CD14-positive monocyte (primary cell): Measurements from ENCODE around the gene PTPRN2. TPM values are rescaled to one million over a fixed set of nuclear protein-coding genes. Genes with fewer than 3 reads are reported as not detected.

ENCODE experiments used
- DNase-seq, 3 donors: peaks; one replicate each; pipeline ENCODE4 v3.0.0-alpha.2; 2011 to 2022
- H2AFZ ChIP-seq: 2 replicates; pipeline ENCODE4 v1.6.0; 2012; ENCODE audit warnings: mild to moderate bottlenecking, low read depth, low read length, inconsistent platforms; ENCODE audit not compliant: insufficient read depth, poor library complexity, severe bottlenecking
- H3K27ac ChIP-seq, 2 donors: 1 replicate in 1 of 2; 2 replicates in 1 of 2; pipeline ENCODE4 v1.5.1; 2012 to 2013; ENCODE audit warnings: low read length in 2 of 2, control low read depth in 1 of 2, inconsistent platforms in 1 of 2, low read depth in 1 of 2, mild to moderate bottlenecking in 1 of 2
- H3K27me3 ChIP-seq, 2 donors: one replicate each; pipeline versions ENCODE4 v1.6.0 to v1.6.1; 2011 to 2013; ENCODE audit warnings: low read length in 2 of 2; ENCODE audit not compliant: control insufficient read depth in 2 of 2, insufficient read depth in 2 of 2
- H3K36me3 ChIP-seq, 2 donors: replicated peaks in 1 of 2; 1 replicate in 1 of 2; 2 replicates in 1 of 2; pipeline versions ENCODE4 v1.5.1 to v1.6.1; 2012 to 2013; ENCODE audit warnings: low read length in 2 of 2, control low read depth in 1 of 2, inconsistent platforms in 1 of 2, mild to moderate bottlenecking in 1 of 2; ENCODE audit not compliant: insufficient read depth in 2 of 2, control insufficient read depth in 1 of 2
- H3K4me1 ChIP-seq, 2 donors: 1 replicate in 1 of 2; 2 replicates in 1 of 2; pipeline versions ENCODE4 v1.5.1 to v1.6.1; 2012 to 2013; ENCODE audit warnings: low read length in 2 of 2, control low read depth in 1 of 2, inconsistent platforms in 1 of 2, mild to moderate bottlenecking in 1 of 2, moderate library complexity in 1 of 2; ENCODE audit not compliant: insufficient read depth in 2 of 2, control insufficient read depth in 1 of 2
- H3K4me2 ChIP-seq: replicated peaks from 2 replicates; pipeline ENCODE3; 2012; ENCODE audit warnings: low read length, moderate library complexity, mild to moderate bottlenecking; ENCODE audit not compliant: poor library complexity, severe bottlenecking; ENCODE audit errors: extremely low read depth
- H3K4me3 ChIP-seq, 3 experiments: fragments of 200-600 bp in 1 of 3; sonication (generic) in 1 of 3; replicated peaks in 1 of 3; 1 replicate in 2 of 3; 2 replicates in 1 of 3; pipeline ENCODE4 v1.5.1; 2011 to 2013; ENCODE audit warnings: low read length in 3 of 3, mild to moderate bottlenecking in 3 of 3, control low read depth in 2 of 3, low read depth in 2 of 3, inconsistent platforms in 1 of 3, moderate library complexity in 1 of 3
- H3K79me2 ChIP-seq: 2 replicates; pipeline ENCODE4 v1.6.0; 2012; ENCODE audit warnings: mild to moderate bottlenecking, control low read depth, inconsistent platforms, low read length, moderate library complexity; ENCODE audit not compliant: insufficient read depth
- H3K9ac ChIP-seq: 2 replicates; pipeline ENCODE4 v1.6.0; 2017; ENCODE audit warnings: low read length, mild to moderate bottlenecking; ENCODE audit not compliant: insufficient read depth, poor library complexity, severe bottlenecking
- H3K9me3 ChIP-seq, 2 donors: replicated peaks in 1 of 2; 1 replicate in 1 of 2; 2 replicates in 1 of 2; pipeline versions ENCODE4 v1.5.1 to v1.6.1; 2012 to 2013; ENCODE audit warnings: low read length in 2 of 2, control low read depth in 1 of 2; ENCODE audit not compliant: control insufficient read depth in 1 of 2, insufficient read depth in 1 of 2
- H4K20me1 ChIP-seq: 2 replicates; pipeline ENCODE4 v1.6.0; 2012; ENCODE audit warnings: mild to moderate bottlenecking, low read length, control low read depth, moderate library complexity; ENCODE audit not compliant: insufficient read depth
- H3K27ac Mint-ChIP-seq, 7 donors: one replicate each; pipeline ENCODE4 v1.8.0; 2020; ENCODE audit warnings: mild to moderate bottlenecking in 7 of 7, mixed read lengths in 7 of 7, moderate library complexity in 6 of 7, inconsistent platforms in 2 of 7
- H3K27me3 Mint-ChIP-seq, 3 donors: one replicate each; pipeline ENCODE4 v1.8.0; 2021 to 2022; ENCODE audit warnings: low read depth in 3 of 3, mild to moderate bottlenecking in 3 of 3, mixed read lengths in 3 of 3, moderate library complexity in 3 of 3, inconsistent platforms in 1 of 3
- H3K36me3 Mint-ChIP-seq, 2 donors: one replicate each; pipeline ENCODE4 v1.8.0; 2020; ENCODE audit warnings: mixed read lengths in 2 of 2, inconsistent platforms in 1 of 2, mild to moderate bottlenecking in 1 of 2
- H3K4me1 Mint-ChIP-seq: one replicate; pipeline ENCODE4 v1.8.0; 2020; ENCODE audit warnings: mild to moderate bottlenecking, mixed read lengths
- H3K4me3 Mint-ChIP-seq, 2 donors: one replicate each; pipeline ENCODE4 v1.8.0; 2020; ENCODE audit warnings: mild to moderate bottlenecking in 2 of 2, mixed read lengths in 2 of 2, moderate library complexity in 1 of 2
- H3K9me3 Mint-ChIP-seq, 7 donors: one replicate each; pipeline ENCODE4 v1.8.0; 2020 to 2022; ENCODE audit warnings: mixed read lengths in 7 of 7, mild to moderate bottlenecking in 6 of 7, moderate library complexity in 6 of 7, inconsistent platforms in 2 of 7
- WGBS: methylation state at CpG from one replicate; pipeline ENCODE4 v1.1.5; 2013; ENCODE audit warnings: missing lambda C conversion rate; ENCODE audit not compliant: insufficient coverage; 5-methylcytosine and 5-hydroxymethylcytosine counted together
- intact Hi-C, 2 donors: fragments of 100-400 bp; cut with micrococcal nuclease; formaldehyde crosslinking; loops; one replicate each; pipeline versions ENCODE4 v1.15.0 to v1.15.1; 2023
- polyA plus RNA-seq, 3 donors: library from polyadenylated mRNA; depleted of rRNA in 1 of 3; unstranded in 2 of 3; stranded (reverse) in 1 of 3; fragments of 300-500 nt in 2 of 3; fragments of >200 nt in 1 of 3; fragmentation: Illumina TruSeq in 2 of 3; gene quantifications; 1 replicate in 2 of 3; 2 replicates in 1 of 3; pipeline ENCODE4 v1.2.3, GENCODE V29; 2012 to 2021
- TF ChIP-seq, protein P1 (sequence below): fragments of 200-600 bp; IDR thresholded peaks from one replicate; pipeline ENCODE4 v1.8.0; 2022; ENCODE audit warnings: antibody characterized with exemption, mild to moderate bottlenecking

Gene PTPRN2
- polyA plus RNA-seq, 3 donors: 0.25 to 1.4 (median 0.97) TPM

GRCh38 chr7:157994319-157994718 lies 593.3 kb downstream of the PTPRN2 start:
- H3K4me1 Mint-ChIP-seq: no peaks in the 10 kb centered on the region
- no peaks in the 10 kb centered on the region for H4K20me1 ChIP-seq
- H3K4me3 ChIP-seq: no peak overlapping the region
- H3K4me2 ChIP-seq: no peak overlapping the region
- H2AFZ ChIP-seq: no peak overlapping the region
- no peak overlapping the region for H3K9ac ChIP-seq
- WGBS: 76% methylated on average over 5 of the region's 14 CpGs
- TF ChIP-seq, protein P1, sequence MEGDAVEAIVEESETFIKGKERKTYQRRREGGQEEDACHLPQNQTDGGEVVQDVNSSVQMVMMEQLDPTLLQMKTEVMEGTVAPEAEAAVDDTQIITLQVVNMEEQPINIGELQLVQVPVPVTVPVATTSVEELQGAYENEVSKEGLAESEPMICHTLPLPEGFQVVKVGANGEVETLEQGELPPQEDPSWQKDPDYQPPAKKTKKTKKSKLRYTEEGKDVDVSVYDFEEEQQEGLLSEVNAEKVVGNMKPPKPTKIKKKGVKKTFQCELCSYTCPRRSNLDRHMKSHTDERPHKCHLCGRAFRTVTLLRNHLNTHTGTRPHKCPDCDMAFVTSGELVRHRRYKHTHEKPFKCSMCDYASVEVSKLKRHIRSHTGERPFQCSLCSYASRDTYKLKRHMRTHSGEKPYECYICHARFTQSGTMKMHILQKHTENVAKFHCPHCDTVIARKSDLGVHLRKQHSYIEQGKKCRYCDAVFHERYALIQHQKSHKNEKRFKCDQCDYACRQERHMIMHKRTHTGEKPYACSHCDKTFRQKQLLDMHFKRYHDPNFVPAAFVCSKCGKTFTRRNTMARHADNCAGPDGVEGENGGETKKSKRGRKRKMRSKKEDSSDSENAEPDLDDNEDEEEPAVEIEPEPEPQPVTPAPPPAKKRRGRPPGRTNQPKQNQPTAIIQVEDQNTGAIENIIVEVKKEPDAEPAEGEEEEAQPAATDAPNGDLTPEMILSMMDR: no peak
- H3K27me3 ChIP-seq: no peaks in the 10 kb centered on the region
- no peak overlapping the region for H3K27ac ChIP-seq
- H3K27ac Mint-ChIP-seq: peak overlapping the region in 1 of 7 donors; percentile 35
- peaks cover 2 to 10% (median 2%) of the 10 kb centered on the region in 3 donors for H3K27me3 Mint-ChIP-seq
- intact Hi-C loops: no loop called here
- H3K4me1 ChIP-seq: no peaks in the 10 kb centered on the region
- no peaks in the 10 kb centered on the region for H3K79me2 ChIP-seq
- DNase-seq: no peak
- no peak overlapping the region for H3K4me3 Mint-ChIP-seq
- H3K36me3 Mint-ChIP-seq: no peaks in the 10 kb centered on the region
- peaks cover 0 to 8% (median 0%) of the 10 kb centered on the region in 7 donors for H3K9me3 Mint-ChIP-seq
- no peaks in the 10 kb centered on the region for H3K9me3 ChIP-seq
- H3K36me3 ChIP-seq: no peaks in the 10 kb centered on the region

DNA sequence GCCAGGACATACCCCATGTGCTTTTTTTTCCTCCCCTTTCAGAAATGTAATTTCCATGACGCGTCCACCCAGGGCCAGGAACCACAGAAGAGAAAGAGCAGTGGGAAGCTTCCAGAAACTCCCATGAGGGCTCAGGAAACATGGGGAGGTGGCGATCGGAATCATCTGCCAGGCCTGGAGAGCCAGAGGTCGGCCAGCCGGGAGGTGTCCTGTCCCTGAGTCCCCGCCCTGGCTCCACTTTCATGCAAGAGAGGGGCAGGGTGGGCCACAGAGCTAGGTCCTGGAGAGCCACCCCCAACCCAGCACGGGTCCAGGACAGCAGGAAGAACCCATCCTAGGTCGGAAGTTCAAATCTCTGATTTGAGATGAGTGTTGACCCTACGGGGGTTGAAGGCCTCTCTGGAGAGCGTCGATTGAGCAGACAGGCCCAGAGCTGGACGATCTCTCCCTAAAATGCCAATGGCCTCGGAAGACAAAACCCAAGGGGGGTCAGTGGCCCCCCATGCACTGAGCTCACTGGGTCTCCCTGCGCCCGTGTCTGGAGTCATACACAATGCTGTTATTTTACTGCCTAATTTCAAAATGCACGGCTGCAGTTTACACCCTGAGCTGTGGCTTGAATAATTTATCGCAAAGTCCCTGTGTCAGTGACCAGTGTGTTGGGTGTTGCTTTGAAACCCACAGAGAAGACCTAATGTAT lies 594.1 kb downstream of the PTPRN2 start:
- Mint-ChIP-seq H3K4me1 (no peaks in the 10 kb centered on the region), H3K27ac (no peak overlapping the region), H3K9me3 (peaks cover 0 to 8% (median 0%) of the 10 kb centered on the region in 7 donors), H3K4me3 (no peak overlapping the region), H3K36me3 (no peaks in the 10 kb centered on the region), H3K27me3 (peaks cover 1 to 10% (median 2%) of the 10 kb centered on the region in 3 donors)
- no peaks in the 10 kb centered on the region for H3K79me2 ChIP-seq
- no peak overlapping the region for H2AFZ ChIP-seq
- no peak overlapping the region for H3K4me2 ChIP-seq
- H3K4me3 ChIP-seq: no peak overlapping the region
- H4K20me1 ChIP-seq: no peaks in the 10 kb centered on the region
- no peaks in the 10 kb centered on the region for H3K27me3 ChIP-seq
- no peaks in the 10 kb centered on the region for H3K36me3 ChIP-seq
- no peak overlapping the region for H3K27ac ChIP-seq
- WGBS: 88% methylated on average over 13 of the region's 18 CpGs
- H3K9me3 ChIP-seq: no peaks in the 10 kb centered on the region
- intact Hi-C loops: no loop called here
- no peak overlapping the region for H3K9ac ChIP-seq
- H3K4me1 ChIP-seq: no peaks in the 10 kb centered on the region
- TF ChIP-seq, protein P1: no peak
- no peak for DNase-seq
